ENCODE measurements around the gene HSD11B1. TPM values are rescaled to one million over a fixed set of nuclear protein-coding genes. Genes with fewer than 3 reads are reported as not detected.
A peak's percentile ranks its signal among the peaks of the same experiment; 100 is the strongest.

HSD11B1 gene
- total RNA-seq (2021; fragmentation: NEBNext Ultra II Directional; extraction: Animal tissue kit (Norgen Biotek cat#: 25700)) = not detected
- long read RNA-seq = 0 reads

DNA sequence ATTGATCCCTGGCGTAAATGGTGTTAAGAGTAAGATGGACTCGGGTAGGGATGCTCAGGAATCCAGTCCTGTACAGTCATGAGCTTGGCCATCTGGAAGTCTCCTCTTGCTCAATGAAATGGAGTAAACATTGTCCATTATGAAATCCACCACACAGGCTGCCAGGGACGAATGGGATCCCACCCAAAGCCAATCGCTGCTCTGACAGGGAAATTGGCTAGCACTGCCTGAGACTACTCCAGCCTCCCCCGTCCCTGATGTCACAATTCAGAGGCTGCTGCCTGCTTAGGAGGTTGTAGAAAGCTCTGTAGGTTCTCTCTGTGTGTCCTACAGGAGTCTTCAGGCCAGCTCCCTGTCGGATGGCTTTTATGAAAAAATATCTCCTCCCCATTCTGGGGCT lies at the start of gene HSD11B1:
Gene HSD11B1 (plus strand): TSS at position 263 of the 400 bp plus-strand sequence. CDS start 97 bp downstream, at position 360.
- Mint-ChIP-seq H3K36me3 (ENCODE audit: low read depth) (no peaks in the 10 kb centered on the region), H3K9me3 (no peaks in the 10 kb centered on the region), H3K27ac (no peak within 1 kb of the TSS), H3K4me3 (no peak within 1 kb of the TSS), H3K27me3 (ENCODE audit: insufficient read depth) (peaks cover 34% of the 10 kb centered on the region), H3K4me1 (ENCODE audit: low read depth) (peaks cover 20% of the 10 kb centered on the region)
- peak; percentile 32 for DNase-seq
- no peak for TF ChIP-seq CTCF (IDR thresholded peaks at IDR 0.05)

DNA sequence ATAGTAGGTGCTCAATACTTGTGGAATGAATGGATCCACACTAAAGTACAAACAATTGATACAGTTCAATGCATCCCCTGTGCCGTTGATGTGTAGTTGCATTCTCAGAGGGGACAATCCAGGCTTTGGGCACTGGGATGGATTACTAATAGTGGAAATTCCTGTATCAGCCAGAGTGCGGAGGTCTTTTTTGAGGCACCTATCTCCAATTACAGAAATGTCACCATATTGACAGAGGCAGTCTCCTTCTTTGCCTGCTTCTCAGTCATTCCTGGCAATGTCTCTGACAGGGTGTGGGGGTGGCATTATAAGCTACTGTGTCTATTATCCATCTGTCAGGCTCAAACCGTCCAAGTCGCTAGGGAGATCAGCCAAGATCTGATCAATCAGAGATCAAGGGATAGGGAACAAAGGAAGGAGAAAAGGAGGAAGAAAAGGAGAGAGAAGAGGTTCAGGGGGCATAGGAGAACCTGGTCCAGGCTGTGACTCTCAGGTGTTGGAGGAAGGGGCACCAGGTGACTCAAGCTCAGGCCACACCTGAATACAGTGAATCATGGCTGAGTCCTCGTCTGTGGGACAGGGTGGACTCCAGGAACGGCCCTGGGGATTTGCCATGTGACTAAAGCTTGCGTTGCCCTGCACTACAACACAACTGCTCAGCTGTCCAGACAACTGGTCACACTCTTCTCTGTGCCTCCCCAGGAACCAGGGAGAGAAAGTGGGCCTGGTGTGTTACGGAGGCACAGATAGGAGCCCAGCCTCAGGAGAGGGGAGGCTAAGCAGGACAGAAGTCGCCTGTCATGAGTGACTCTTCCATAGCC lies 49.0 kb upstream of the HSD11B1 start:
- H3K36me3 Mint-ChIP-seq (ENCODE audit: low read depth) = no peaks in the 10 kb centered on the region
- no peak for TF ChIP-seq CTCF (IDR thresholded peaks at IDR 0.05)
- H3K4me3 Mint-ChIP-seq = no peak overlapping the region
- H3K9me3 Mint-ChIP-seq = no peaks in the 10 kb centered on the region
- peaks cover 43% of the 10 kb centered on the region for H3K4me1 Mint-ChIP-seq (ENCODE audit: low read depth)
- no peak overlapping the region for H3K27ac Mint-ChIP-seq
- no peak for DNase-seq
- H3K27me3 Mint-ChIP-seq (ENCODE audit: insufficient read depth) = no peaks in the 10 kb centered on the region; the same call in 1 of the 2 replicates

- Mint-ChIP-seq H3K4me1 (ENCODE audit: low read depth) (peaks cover 33% of the 10 kb centered on the region), H3K27ac (no peak overlapping the region), H3K36me3 (ENCODE audit: low read depth) (no peaks in the 10 kb centered on the region), H3K27me3 (ENCODE audit: insufficient read depth) (no peaks in the 10 kb centered on the region; the same call in 1 of the 2 replicates), H3K9me3 (no peaks in the 10 kb centered on the region), H3K4me3 (no peak overlapping the region)
- no peak for TF ChIP-seq CTCF (IDR thresholded peaks at IDR 0.05)
- no peak for DNase-seq
These were observed 47.3 kb upstream of the HSD11B1 start for GRCh38 chr1:209657140-209657879.

DNA sequence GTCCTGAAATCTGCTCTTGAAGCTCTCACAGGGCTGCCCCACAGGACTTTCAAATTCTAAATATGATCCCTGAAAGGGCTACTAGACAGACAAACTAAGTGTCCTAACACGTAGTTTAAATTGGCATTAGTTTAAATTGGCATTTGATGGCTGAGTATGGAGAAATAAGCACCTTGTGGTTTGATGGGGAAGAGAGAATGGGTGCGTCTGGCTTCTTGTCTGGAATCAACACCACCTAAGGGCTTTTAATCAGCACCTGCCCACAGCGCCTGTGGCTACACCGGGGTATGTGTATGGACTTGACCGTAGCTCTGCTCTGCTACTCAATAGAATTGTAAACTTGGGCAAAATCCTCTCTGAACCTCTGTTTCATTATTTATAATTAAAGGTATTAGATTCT lies 46.7 kb upstream of the HSD11B1 start:
- no peaks in the 10 kb centered on the region for H3K9me3 Mint-ChIP-seq
- TF ChIP-seq CTCF (IDR thresholded peaks at IDR 0.05) = no peak
- no peaks in the 10 kb centered on the region; the same call in 1 of the 2 replicates for H3K27me3 Mint-ChIP-seq (ENCODE audit: insufficient read depth)
- peaks cover 30% of the 10 kb centered on the region for H3K4me1 Mint-ChIP-seq (ENCODE audit: low read depth)
- H3K36me3 Mint-ChIP-seq (ENCODE audit: low read depth) = no peaks in the 10 kb centered on the region
- no peak overlapping the region for H3K4me3 Mint-ChIP-seq
- no peak for DNase-seq
- no peak overlapping the region for H3K27ac Mint-ChIP-seq

DNA sequence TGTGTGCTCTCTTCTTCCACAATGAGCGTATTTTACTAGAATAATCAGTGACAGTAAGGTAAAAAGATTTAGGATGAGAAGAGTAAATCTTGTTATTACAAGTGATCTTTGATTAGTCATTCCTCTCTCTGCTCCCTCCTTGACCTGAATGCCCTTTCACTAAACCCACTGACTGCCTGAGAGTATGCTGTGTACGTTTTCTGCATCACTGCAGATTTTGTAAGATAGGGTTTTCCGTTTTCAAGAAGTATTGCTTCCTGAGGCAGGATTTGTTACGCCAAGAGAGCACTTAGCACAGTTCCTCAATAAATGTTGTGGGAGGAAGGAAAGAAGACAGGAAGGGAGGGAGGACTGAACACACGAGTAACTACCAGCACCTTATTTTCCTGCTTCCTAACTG lies 44.7 kb upstream of the HSD11B1 start:
- Mint-ChIP-seq H3K4me1 (ENCODE audit: low read depth) (peaks cover 35% of the 10 kb centered on the region), H3K27me3 (ENCODE audit: insufficient read depth) (no peaks in the 10 kb centered on the region; the same call in 1 of the 2 replicates), H3K36me3 (ENCODE audit: low read depth) (no peaks in the 10 kb centered on the region), H3K27ac (no peak overlapping the region), H3K4me3 (peak overlapping the region; percentile 25; the same call in 1 of the 2 replicates), H3K9me3 (no peaks in the 10 kb centered on the region)
- TF ChIP-seq CTCF (IDR thresholded peaks at IDR 0.05) = no peak
- DNase-seq = peak; percentile 36
